NCI-H2029 treated with DMSO at 0.1 percent for 48 hours (cell line): ENCODE data around the gene GPHA2.
A peak's percentile ranks its signal among the peaks of the same experiment; 100 is the strongest.
"Not testable (repeated sequence)": the region's sequence is repeated elsewhere in the genome, so short reads cannot be mapped to it uniquely, and the experiment has no call there.

ENCODE experiments used
- DNase-seq: peaks from one replicate; lab custom pipeline; 2025; lab: John Stamatoyannopoulos, UW

The GPHA2 gene

GRCh38 chr11:64935359-64936081 is at the start of gene GPHA2:
TSS of gene GPHA2 (minus strand) at chr11:64935893. CDS start at chr11:64935460, 433 bp downstream.
- DNase-seq, result no peak

- DNase-seq, result not testable (repeated sequence)
Observed at GRCh38 chr11:64983339-64983738, 47.6 kb upstream of the GPHA2 start.

GRCh38 chr11:64976651-64977050 is 41.0 kb upstream of the GPHA2 start:
- no peak for DNase-seq

GRCh38 chr11:64974124-64974523 is 38.4 kb upstream of the GPHA2 start:
- no peak for DNase-seq

- peak; percentile 23 for DNase-seq
Observed at GRCh38 chr11:64971421-64972233, 35.9 kb upstream of the GPHA2 start, which contains the start of gene MAJIN. TSS of gene MAJIN (minus strand) at chr11:64972108. CDS start at chr11:64959405, 12,703 bp downstream.

GRCh38 chr11:64970731-64971151 is 35.0 kb upstream of the GPHA2 start:
- DNase-seq, result no peak

GRCh38 chr11:64969209-64969608 is 33.5 kb upstream of the GPHA2 start:
- no peak for DNase-seq

GRCh38 chr11:64967375-64967774 is 31.7 kb upstream of the GPHA2 start:
- DNase-seq, result no peak

- no peak for DNase-seq
Observed at GRCh38 chr11:64963072-64963631, 27.5 kb upstream of the GPHA2 start.

- DNase-seq, result no peak
Observed at GRCh38 chr11:64960719-64961118, 25.0 kb upstream of the GPHA2 start.

- no peak for DNase-seq
Observed at GRCh38 chr11:64959498-64959897, 23.8 kb upstream of the GPHA2 start.

- DNase-seq, result no peak
Observed at GRCh38 chr11:64954201-64954600, 18.5 kb upstream of the GPHA2 start.

GRCh38 chr11:64951529-64951928 is 15.8 kb upstream of the GPHA2 start:
- DNase-seq, result no peak

- DNase-seq, result no peak
Observed at GRCh38 chr11:64947208-64947814, 11.6 kb upstream of the GPHA2 start.

- no peak for DNase-seq
Observed at GRCh38 chr11:64936539-64936938, 846 bp upstream of the GPHA2 start.

- DNase-seq, result no peak
Observed at GRCh38 chr11:64934682-64935358, 873 bp downstream of the GPHA2 start.

GRCh38 chr11:64933935-64934681 is 1.6 kb downstream of the GPHA2 start:
- no peak for DNase-seq

- no peak for DNase-seq
Observed at GRCh38 chr11:64933213-64933934, 2.3 kb downstream of the GPHA2 start.

- DNase-seq, result no peak
Observed at GRCh38 chr11:64932324-64932723, 3.4 kb downstream of the GPHA2 start.

GRCh38 chr11:64931290-64931689 is 4.4 kb downstream of the GPHA2 start:
- no peak for DNase-seq
